Pancreas (tissue), 10 donors: Measurements from ENCODE around the gene PRKCE. TPM values are rescaled to one million over a fixed set of nuclear protein-coding genes. Genes with fewer than 3 reads are reported as not detected.

Experiments
- ATAC-seq, 4 donors: fragments of 200-7000 bp; cut with Tn5 transposase; one replicate each; pipeline versions ENCODE4 v1.8.0 to v1.9.1; 2020; ENCODE audit warnings: mild to moderate bottlenecking in 4 of 4, moderate library complexity in 4 of 4
- DNase-seq, 6 donors: peaks; one replicate each; pipeline ENCODE4 v3.0.0-alpha.2; 2020
- FAIRE-seq: peaks from 2 replicates; lab custom pipeline; 2012; peaks lifted over from hg19 to GRCh38; lab: Jason Lieb, UNC
- H3K27ac ChIP-seq, 4 donors: fragments of 200-600 bp; sonication (generic); 1 replicate in 3 of 4; 2 replicates in 1 of 4; pipeline versions ENCODE4 v1.5.0 to v1.8.0; 2020
- H3K27me3 ChIP-seq, 4 donors: fragments of 200-600 bp; one replicate each; pipeline ENCODE4 v1.8.0; 2021
- H3K36me3 ChIP-seq, 3 donors: fragments of 200-600 bp; sonication (generic) in 1 of 3; one replicate each; pipeline versions ENCODE4 v1.5.0 to v1.8.0; 2020 to 2021
- H3K4me1 ChIP-seq, 3 donors: fragments of 200-600 bp; one replicate each; pipeline ENCODE4 v1.8.0; 2021
- H3K4me3 ChIP-seq, 4 donors: fragments of 200-600 bp; sonication (generic) in 2 of 4; one replicate each; pipeline versions ENCODE4 v1.5.0 to v1.8.0; 2020 to 2021
- H3K9me3 ChIP-seq, 4 donors: fragments of 200-600 bp; one replicate each; pipeline ENCODE4 v1.8.0; 2021
- CTCF ChIP-seq, 4 donors: fragments of 200-600 bp; sonication (generic) in 3 of 4; IDR thresholded peaks; one replicate each; pipeline versions ENCODE4 v1.5.0 to v1.8.0; 2021; ENCODE audit warnings: antibody characterized with exemption in 4 of 4
- WGBS, 2 donors: extraction: QIAGEN DNeasy Blood & Tissue Kit; methylation state at CpG; one replicate each; pipeline ENCODE4 v1.1.7; 2013; 5-methylcytosine and 5-hydroxymethylcytosine counted together
- intact Hi-C, 3 donors: fragments of 100-400 bp; cut with DNase I; formaldehyde crosslinking; loops; one replicate each; pipeline versions ENCODE4 v1.11.1 to v1.14.2; 2022
- polyA plus RNA-seq, 2 donors: library from polyadenylated mRNA; stranded (reverse); fragments of 200-250 nt; gene quantifications; one replicate each; pipeline ENCODE4 v1.2.3, GENCODE V29; 2013
- total RNA-seq, 6 donors: library from RNA; stranded (reverse); fragmentation: NEBNext Ultra II Directional in 4 of 6; extraction: Animal tissue kit (Norgen Biotek cat#: 25700) in 4 of 6; gene quantifications; one replicate each; pipeline versions ENCODE4 v1.2.1 to v1.2.4, GENCODE V29; 2021 to 2023
- donor health status: healthy with polysubstance abuse.
- donor health status: DM: no; HTN: no; CAD: no; lungs with moderate emphysema.
- donor health status: DM: no; HTN: no; CAD: no.
- donor health status: control.
- donor health status: control.
- donor health status: Bipolar disorder and iron deficiency.
- donor health status: DM: yes; HTN: yes; CAD: no.
- donor health status: DM: no; HTN: no; CAD: no.
- donor health status: DM: no; HTN: no; CAD: no.
- donor health status: DM: yes; HTN: yes; CAD: no.

Gene PRKCE
- total and polyA plus RNA-seq, 8 donors: 4.0 to 19.4 (median 10.0) TPM

DNA sequence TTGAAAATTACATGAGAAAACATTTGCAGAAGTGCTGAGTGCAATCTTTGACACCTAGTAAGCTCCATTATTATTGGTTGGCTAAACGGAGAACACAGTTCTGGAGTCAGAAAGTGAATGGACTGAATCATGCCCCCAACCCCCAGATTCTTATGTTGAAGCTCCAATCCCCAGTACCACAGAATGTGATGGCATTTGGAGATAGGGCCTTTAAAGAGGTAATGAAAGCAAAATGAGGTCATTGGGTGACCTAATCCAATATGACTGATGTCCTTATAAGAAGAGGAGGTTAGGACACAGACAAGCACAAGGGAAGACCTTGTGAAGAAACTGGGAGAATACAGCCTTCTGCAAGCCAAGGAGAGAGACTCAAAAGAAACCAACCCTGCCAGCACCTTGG is 444.8 kb downstream of the PRKCE start:
- intact Hi-C loops: no loop called here
- ATAC-seq: no peak
- Histone ChIP-seq H3K27ac (no peak overlapping the region), H3K4me1 (no peaks in the 10 kb centered on the region), H3K4me3 (no peak overlapping the region), H3K27me3 (no peaks in the 10 kb centered on the region), H3K36me3 (no peaks in the 10 kb centered on the region), H3K9me3 (no peaks in the 10 kb centered on the region)
- WGBS, 2 donors: 87 to 93% methylated on average over 1 of the region's 1 CpG
- TF ChIP-seq CTCF (IDR thresholded peaks at IDR 0.05): no peak
- FAIRE-seq: no peak
- DNase-seq: no peak

DNA sequence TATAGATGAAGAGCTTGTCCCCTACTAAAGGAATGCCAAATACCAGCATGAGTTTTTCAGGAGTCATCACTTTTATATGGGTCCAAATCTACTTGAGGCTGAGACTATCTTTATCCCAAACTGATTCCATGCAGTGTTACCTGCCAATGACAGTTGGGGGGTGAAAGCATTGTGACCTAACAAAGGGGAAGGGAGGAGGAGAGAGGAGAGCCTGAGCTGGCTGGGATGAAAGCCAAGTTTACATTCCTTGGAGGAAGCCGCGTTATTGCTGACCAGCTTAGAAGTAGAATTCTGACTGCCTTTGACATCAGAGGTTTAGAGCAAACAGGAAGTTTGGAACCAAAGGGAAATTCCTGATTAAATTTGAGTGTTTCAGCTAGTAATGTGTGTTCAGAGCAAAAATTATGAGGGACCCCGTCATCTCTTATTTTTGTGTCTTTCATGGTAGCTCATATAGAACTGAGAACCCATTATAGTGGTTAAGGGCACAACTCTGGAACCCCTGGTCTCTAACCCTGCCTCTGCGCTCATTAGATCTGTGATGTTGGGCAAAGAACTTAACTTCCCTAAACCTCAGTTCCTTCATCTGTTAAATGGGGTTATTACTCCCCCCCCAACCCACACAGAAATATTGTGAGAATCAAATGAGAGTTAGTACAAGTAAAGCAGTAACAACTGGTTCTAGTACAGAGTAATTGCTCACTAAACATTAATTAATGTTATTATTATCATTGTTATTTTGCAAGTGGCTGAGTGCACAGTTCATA is 446.4 kb downstream of the PRKCE start:
- intact Hi-C loops: no loop called here
- 34 to 43% methylated on average over 4 of the region's 4 CpGs for WGBS, 2 donors
- ATAC-seq (peak in 3 of 4 donors; percentile 82 to 95 (median 93)), FAIRE-seq (peak; percentile 51), DNase-seq (peak in 3 of 6 donors; percentile 20 to 71 (median 26))
- no peak overlapping the region for H3K4me3 ChIP-seq
- peak overlapping the region in 3 of 4 donors; percentile 18 to 60 (median 48) for H3K27ac ChIP-seq
- TF ChIP-seq CTCF (IDR thresholded peaks at IDR 0.05): no peak
- no peaks in the 10 kb centered on the region for H3K36me3 ChIP-seq
- no peaks in the 10 kb centered on the region for H3K9me3 ChIP-seq
- H3K27me3 ChIP-seq: no peaks in the 10 kb centered on the region
- no peaks in the 10 kb centered on the region for H3K4me1 ChIP-seq

DNA sequence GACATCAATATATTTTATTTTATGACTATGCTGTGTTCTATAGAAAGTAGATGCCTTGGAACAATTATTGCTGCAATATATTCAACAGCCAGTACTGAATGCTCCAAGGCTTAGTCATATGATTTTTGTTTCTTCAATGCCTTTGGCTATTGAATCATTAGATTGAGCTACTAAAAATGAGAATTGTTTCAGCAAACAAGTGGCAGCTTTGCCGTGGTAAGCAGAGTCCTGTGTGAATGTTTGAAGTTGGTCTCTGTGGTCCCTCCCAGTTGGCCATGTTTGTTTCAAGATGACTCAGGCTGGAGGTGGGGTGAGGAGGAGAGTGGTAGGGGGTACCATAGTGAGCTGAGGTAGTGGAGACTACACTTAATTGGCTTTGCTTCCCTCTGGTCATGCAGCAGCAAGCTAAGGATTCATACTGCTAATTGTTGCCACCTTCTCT is 447.2 kb downstream of the PRKCE start:
- Histone ChIP-seq H3K27ac (peak overlapping the region in 1 of 4 donors; percentile 60), H3K36me3 (no peaks in the 10 kb centered on the region), H3K4me1 (no peaks in the 10 kb centered on the region), H3K4me3 (no peak overlapping the region), H3K27me3 (no peaks in the 10 kb centered on the region), H3K9me3 (no peaks in the 10 kb centered on the region)
- ATAC-seq (peak in 1 of 4 donors; percentile 11), DNase-seq (no peak), FAIRE-seq (no peak)
- WGBS, 2 donors: 86 to 97% methylated on average over 1 of the region's 1 CpG
- TF ChIP-seq CTCF (IDR thresholded peaks at IDR 0.05): no peak
- intact Hi-C loops: no loop called here

- intact Hi-C loops: no loop called here
- Histone ChIP-seq H3K9me3 (no peaks in the 10 kb centered on the region), H3K27ac (no peak overlapping the region), H3K4me3 (no peak overlapping the region), H3K27me3 (no peaks in the 10 kb centered on the region), H3K4me1 (no peaks in the 10 kb centered on the region), H3K36me3 (no peaks in the 10 kb centered on the region)
- no peak for ATAC-seq
- no peak for TF ChIP-seq CTCF (IDR thresholded peaks at IDR 0.05)
- no peak for FAIRE-seq
- DNase-seq: no peak
- 82 to 86% methylated on average over 9 of the region's 9 CpGs for WGBS, 2 donors
These were observed 450.2 kb downstream of the PRKCE start for GRCh38 chr2:46101557-46102220.
